Measurements from ENCODE around the gene SUGP1.

SUGP1 gene

DNA sequence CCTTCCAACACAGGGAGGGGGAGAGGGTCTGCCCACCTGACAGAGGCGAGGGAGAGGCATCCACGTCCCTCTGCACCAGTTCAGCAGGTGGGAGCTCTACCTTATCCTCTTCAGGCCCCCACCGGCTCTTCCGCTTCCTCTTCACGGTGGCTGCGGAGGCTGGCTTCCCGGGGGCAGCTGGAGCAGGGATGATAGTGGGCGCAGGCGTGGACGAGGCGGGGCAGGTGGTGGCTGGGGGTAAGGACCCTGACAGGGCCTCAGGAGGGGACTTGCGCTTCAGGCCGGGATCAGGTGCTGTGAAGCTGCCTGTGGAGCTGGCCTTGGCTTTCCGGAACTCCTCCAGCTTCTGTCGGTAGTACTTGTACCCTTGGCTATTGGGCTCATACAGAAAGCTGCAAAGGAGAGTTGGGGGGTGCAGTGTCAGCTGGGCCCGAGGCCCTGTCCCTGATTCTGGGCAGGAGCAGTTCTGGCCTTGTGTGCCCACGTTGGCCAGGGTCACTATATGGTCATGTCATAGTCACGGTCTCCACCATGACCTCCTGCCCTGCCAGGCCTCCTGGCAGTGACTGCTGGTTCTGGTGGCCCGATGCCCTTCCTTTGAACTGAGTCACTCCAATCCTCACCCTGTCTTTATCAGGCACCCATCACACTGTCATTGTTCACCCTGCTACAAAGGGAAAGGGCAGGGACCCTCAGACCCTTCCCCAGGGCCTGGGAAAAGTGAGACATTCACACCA is 23.2 kb downstream of the SUGP1 start:
- H3K36me3 Mint-ChIP-seq (ENCODE audit: low read depth): peaks cover 21% of the 10 kb centered on the region
- no peak overlapping the region for H3K4me3 Mint-ChIP-seq
- H3K27ac Mint-ChIP-seq: no peak overlapping the region

DNA sequence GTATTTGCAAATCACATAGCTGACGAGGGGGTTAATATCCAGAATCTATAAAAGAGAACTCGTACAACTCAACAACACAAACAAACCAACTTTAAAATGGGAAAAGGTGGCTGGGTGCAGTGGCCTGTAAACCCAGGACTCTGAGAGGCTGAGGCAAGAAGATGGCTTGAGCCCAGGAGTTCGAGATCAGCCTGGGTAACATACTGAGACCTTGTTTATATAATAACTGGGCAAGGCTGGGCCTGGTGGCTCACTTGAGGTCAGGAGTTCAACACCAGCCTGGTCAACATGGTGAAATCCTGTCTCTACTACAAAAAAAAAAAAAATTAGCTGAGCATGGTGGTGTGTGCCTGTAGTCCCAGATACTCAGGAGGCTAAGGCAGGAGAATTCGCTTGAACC is 25.4 kb downstream of the SUGP1 start:
- Mint-ChIP-seq H3K4me3 (no peak overlapping the region), H3K36me3 (ENCODE audit: low read depth) (peaks cover 27% of the 10 kb centered on the region)

More for the DNA sequence above, 23.2 kb downstream of the SUGP1 start:
- Mint-ChIP-seq H3K27me3 (ENCODE audit: low read depth) (no peaks in the 10 kb centered on the region), H3K4me1 (ENCODE audit: low read depth) (no peaks in the 10 kb centered on the region), H3K9me3 (no peaks in the 10 kb centered on the region)

DNA sequence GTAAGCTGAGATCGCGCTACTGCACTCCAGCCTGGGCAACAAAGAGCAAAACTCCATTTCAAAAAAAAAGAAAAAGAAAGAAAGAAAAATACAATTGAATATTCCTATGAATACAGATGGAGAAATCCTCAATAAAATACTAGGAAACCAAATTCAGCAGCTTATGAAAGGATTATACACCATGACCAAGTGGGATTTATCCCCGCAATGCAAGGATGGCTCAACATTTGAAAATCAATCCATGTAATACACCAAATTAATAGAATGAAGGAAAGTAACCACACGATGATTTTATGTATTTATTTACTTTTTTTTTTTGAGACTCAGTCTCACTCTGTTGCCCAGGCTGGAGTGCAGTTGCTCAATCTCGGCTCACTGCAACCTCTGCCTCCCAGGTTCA is 27.7 kb downstream of the SUGP1 start:
- H3K27me3 Mint-ChIP-seq (ENCODE audit: low read depth): no peaks in the 10 kb centered on the region
- no peak overlapping the region for H3K4me3 Mint-ChIP-seq
- H3K27ac Mint-ChIP-seq: no peak overlapping the region
- H3K36me3 Mint-ChIP-seq (ENCODE audit: low read depth): peaks cover 29% of the 10 kb centered on the region
- no peaks in the 10 kb centered on the region for H3K9me3 Mint-ChIP-seq
- H3K4me1 Mint-ChIP-seq (ENCODE audit: low read depth): no peaks in the 10 kb centered on the region

More for the DNA sequence above, 25.4 kb downstream of the SUGP1 start:
- Mint-ChIP-seq H3K4me1 (ENCODE audit: low read depth) (no peaks in the 10 kb centered on the region), H3K27ac (no peak overlapping the region), H3K9me3 (no peaks in the 10 kb centered on the region), H3K27me3 (ENCODE audit: low read depth) (no peaks in the 10 kb centered on the region)

DNA sequence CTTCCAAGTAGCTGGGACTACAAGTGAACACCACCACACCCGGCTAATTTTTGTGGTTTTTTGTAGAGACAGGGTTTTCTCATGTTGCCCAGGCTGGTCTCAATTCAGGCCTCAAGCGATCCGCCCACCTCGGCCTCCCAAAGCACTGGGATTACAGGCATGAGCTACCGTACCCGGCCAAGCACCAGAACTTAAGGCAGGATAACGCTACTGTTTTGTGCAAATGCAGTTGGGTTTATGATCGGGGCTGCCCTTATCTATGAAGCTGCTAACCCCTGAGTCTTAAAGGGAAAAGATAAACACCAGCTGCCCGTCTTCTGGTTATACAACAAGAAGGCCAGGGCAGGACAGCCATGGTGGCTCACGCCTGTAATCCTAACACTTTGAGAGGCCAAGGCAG is 34.6 kb downstream of the SUGP1 start:
- no peak overlapping the region for H3K4me3 Mint-ChIP-seq
- H3K27me3 Mint-ChIP-seq (ENCODE audit: low read depth): no peaks in the 10 kb centered on the region
- H3K27ac Mint-ChIP-seq: no peak overlapping the region
- H3K36me3 Mint-ChIP-seq (ENCODE audit: low read depth): peaks cover 31% of the 10 kb centered on the region
- H3K4me1 Mint-ChIP-seq (ENCODE audit: low read depth): no peaks in the 10 kb centered on the region
- peaks cover 6% of the 10 kb centered on the region for H3K9me3 Mint-ChIP-seq

DNA sequence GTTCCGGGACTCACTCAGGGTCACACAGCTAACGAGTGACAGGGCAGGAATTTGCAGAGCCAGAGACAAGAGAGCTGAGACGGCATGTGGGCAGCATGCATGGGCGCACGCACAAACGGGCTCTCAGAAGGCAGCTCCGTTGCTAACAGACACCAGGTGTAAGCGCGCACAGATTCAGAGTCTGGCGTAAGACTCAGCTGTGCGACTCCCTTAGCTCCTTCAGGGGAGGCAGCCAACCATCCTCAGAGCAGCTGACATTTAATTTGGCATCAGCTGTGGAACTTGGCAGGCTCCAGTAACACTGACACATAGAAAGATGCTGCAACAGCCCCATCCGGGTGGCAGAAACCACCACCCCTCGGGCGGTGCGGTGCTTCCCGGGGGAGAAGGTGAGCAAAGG is 39.7 kb downstream of the SUGP1 start:
- H3K4me1 Mint-ChIP-seq (ENCODE audit: low read depth): no peaks in the 10 kb centered on the region
- H3K27me3 Mint-ChIP-seq (ENCODE audit: low read depth): no peaks in the 10 kb centered on the region
- peaks cover 6% of the 10 kb centered on the region for H3K9me3 Mint-ChIP-seq
- H3K4me3 Mint-ChIP-seq: no peak overlapping the region
- no peak overlapping the region for H3K27ac Mint-ChIP-seq
- H3K36me3 Mint-ChIP-seq (ENCODE audit: low read depth): peaks cover 25% of the 10 kb centered on the region

DNA sequence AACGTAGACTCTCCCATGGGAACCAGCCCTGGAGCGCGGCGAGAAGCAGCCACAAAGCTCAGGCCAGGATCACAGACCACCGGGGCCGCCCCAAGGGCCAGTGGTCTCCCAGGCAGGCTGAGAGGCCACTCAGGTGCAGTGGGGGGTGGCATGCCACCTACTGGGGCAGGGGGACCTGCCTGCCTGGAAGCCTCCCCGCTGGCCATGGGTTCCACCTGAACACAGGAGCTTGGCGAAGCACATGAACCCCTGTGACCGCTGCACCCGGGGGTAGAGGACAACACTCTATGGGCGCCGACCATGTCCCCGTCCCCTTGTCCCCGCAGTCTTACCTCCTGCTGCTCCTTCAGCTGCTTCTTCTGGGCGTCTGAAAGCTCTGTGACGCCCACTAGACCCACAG is 40.5 kb downstream of the SUGP1 start:
- Mint-ChIP-seq H3K27me3 (ENCODE audit: low read depth) (no peaks in the 10 kb centered on the region), H3K9me3 (peaks cover 6% of the 10 kb centered on the region), H3K4me1 (ENCODE audit: low read depth) (no peaks in the 10 kb centered on the region), H3K27ac (no peak overlapping the region), H3K36me3 (ENCODE audit: low read depth) (peaks cover 22% of the 10 kb centered on the region), H3K4me3 (no peak overlapping the region)

DNA sequence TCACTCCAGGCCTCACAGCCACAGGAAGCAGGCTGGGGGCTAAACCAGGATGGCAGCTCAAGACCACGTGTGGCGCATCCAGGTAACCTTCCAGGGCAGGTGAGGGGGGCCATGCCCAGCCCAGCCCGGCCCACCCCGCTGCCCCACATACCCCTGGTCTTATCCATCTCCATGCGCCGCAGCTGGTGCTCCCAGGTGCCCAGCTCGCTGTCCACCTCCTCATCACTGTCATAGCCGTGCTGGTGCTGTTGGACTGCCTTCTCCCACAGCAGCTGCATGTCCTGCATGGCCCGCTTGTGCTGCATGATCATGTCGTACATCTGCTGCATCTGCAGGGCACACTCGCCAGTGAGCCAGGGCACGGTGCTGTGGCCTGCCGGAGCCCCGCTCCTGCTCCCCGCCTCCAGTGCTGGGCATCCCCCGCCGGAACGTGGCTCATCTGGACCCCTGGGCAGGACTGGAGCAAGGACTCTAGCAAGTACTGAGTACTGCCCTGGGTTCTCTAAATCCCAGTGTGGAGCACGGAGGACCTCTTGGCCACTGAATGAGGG is 41.2 kb downstream of the SUGP1 start:
- Mint-ChIP-seq H3K9me3 (peaks cover 1% of the 10 kb centered on the region), H3K27ac (no peak overlapping the region), H3K4me1 (ENCODE audit: low read depth) (no peaks in the 10 kb centered on the region), H3K4me3 (no peak overlapping the region), H3K27me3 (ENCODE audit: low read depth) (peaks cover 4% of the 10 kb centered on the region), H3K36me3 (ENCODE audit: low read depth) (peaks cover 17% of the 10 kb centered on the region)

DNA sequence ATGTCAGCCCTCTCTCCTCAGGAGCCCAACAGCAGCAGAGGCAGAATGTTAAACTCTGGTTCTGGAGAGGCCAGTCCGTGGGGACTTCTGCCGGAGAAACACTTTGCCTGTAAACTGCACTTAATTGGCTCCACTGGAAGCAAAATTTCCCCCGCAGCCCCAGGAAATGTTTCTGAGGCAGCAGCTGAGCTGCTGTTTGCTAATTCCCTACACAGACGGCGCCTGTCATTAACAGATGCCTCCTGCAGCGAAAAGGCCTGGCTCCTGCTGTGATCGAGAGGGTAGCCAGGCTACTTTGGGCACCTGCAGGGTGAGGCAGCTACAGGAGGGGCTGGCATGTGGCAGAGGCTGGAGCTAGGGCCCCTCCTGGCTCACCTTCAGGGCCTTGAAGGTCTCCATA is 42.0 kb downstream of the SUGP1 start:
- peaks cover 13% of the 10 kb centered on the region for H3K27me3 Mint-ChIP-seq (ENCODE audit: low read depth)
- peaks cover 3% of the 10 kb centered on the region for H3K4me1 Mint-ChIP-seq (ENCODE audit: low read depth)
- H3K4me3 Mint-ChIP-seq: no peak overlapping the region
- H3K27ac Mint-ChIP-seq: no peak overlapping the region
- peaks cover 17% of the 10 kb centered on the region for H3K36me3 Mint-ChIP-seq (ENCODE audit: low read depth)
- H3K9me3 Mint-ChIP-seq: no peaks in the 10 kb centered on the region

DNA sequence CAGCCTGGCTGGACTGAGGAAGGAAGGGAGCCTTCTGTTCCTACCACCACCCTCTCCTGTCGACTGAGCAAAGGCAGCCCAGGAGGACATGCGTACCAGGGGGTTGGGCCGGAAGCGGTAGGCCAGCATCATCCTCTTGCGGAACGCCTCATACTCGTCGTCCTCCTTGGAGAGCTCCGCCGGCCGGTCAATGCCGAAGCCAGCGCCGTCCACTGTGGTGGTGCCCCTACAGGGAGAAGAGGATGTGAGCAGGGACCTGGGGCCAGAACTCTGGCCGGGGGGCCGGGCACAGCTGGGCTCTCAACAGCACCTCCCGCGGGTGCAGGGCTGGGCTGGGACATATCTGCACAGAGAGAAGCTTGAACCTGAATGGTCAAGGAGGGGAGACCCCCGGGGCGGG is 43.5 kb downstream of the SUGP1 start:
- Mint-ChIP-seq H3K4me3 (no peak overlapping the region), H3K36me3 (ENCODE audit: low read depth) (peaks cover 19% of the 10 kb centered on the region), H3K4me1 (ENCODE audit: low read depth) (peaks cover 4% of the 10 kb centered on the region), H3K9me3 (no peaks in the 10 kb centered on the region), H3K27ac (no peak overlapping the region), H3K27me3 (ENCODE audit: low read depth) (peaks cover 22% of the 10 kb centered on the region)

DNA sequence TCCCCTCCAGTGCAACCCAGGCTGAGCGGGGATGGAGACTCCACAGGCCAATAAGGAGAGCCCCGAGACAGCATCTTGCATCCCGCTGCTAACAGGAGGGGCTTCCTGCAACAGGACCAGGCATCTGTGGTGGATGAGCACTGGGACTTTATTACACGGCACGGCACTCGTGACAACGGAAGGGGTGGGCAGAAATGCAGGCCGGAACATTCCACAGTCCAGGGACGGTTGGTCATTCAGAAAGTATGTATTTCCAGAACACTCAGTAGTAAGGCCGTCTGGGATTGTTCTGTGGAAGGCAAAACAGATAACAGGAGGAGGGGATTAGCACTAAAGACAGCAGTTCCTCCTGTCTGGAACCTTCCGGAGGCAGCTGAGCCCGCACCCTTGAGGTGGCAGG is 43.9 kb downstream of the SUGP1 start:
- Mint-ChIP-seq H3K4me3 (no peak overlapping the region), H3K36me3 (ENCODE audit: low read depth) (peaks cover 19% of the 10 kb centered on the region)

DNA sequence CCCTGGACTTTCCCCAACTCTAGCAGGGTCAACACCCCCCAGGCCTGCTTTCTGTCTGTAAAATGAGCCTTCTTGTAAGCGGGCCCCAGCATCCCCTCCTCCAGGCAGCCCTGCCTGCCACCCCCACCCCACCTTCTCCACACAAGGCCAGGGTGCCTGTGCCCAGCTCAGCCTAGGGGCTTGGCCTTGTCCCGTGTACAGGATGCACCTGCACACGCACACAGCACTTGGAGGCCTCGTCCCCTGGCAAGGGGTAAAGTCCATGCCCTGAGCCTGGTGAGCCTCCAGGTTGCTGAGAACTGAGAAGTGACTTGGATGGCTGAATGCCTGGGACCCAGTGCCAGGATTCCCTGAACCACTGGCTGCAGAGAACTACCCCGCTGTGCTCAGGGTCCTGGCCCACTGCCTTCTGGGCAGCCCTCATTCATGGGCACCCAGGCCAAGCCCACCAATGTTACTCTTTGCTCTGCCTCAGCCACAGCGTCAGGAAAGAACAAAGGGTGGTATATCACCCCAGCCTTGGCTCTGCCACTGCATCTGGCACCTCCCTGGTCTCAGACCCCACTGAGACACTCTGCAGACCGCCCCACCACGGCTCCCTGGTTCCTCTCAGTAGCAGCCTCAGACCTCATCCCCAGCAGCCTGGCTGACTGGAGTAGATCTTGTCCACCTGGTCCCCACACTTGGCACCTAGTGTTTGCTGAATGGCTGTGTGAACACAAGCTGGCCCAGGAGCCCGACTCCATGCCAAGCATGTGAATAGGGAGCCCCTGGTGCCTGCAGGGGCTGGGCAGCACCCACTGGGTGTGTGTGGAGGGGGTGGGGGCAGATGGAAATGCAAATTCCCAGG is 45.4 kb downstream of the SUGP1 start:
- H3K9me3 Mint-ChIP-seq: no peaks in the 10 kb centered on the region
- H3K4me1 Mint-ChIP-seq (ENCODE audit: low read depth): peaks cover 4% of the 10 kb centered on the region
- peaks cover 30% of the 10 kb centered on the region for H3K27me3 Mint-ChIP-seq (ENCODE audit: low read depth)
- H3K36me3 Mint-ChIP-seq (ENCODE audit: low read depth): peaks cover 16% of the 10 kb centered on the region
- H3K27ac Mint-ChIP-seq: no peak overlapping the region
- H3K4me3 Mint-ChIP-seq: no peak overlapping the region

More for the DNA sequence above, 43.9 kb downstream of the SUGP1 start:
- H3K27ac Mint-ChIP-seq: no peak overlapping the region
- peaks cover 4% of the 10 kb centered on the region for H3K4me1 Mint-ChIP-seq (ENCODE audit: low read depth)
- H3K9me3 Mint-ChIP-seq: no peaks in the 10 kb centered on the region
- peaks cover 26% of the 10 kb centered on the region for H3K27me3 Mint-ChIP-seq (ENCODE audit: low read depth)

DNA sequence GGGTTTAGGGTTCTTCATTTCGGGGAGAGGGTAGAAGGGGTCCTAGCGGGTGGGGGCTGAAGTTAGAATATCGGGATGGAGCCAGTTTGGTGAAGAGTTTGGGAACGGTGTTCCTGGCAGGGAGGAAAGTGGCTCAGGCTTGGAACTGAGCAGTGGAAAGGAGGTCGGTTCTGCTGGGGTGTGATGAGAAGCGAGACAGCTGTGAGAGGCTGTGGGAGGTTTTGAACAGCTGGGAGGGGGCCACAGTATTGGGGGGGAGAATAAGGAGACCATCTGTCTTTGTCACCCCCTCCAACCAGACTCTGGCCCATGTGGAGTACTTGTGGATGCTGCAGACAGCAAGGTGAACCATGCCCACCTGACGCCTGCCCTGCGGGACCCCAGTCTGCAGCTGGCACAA is 46.2 kb downstream of the SUGP1 start:
- Mint-ChIP-seq H3K27ac (no peak overlapping the region), H3K27me3 (ENCODE audit: low read depth) (peaks cover 30% of the 10 kb centered on the region), H3K4me3 (no peak overlapping the region), H3K36me3 (ENCODE audit: low read depth) (peaks cover 16% of the 10 kb centered on the region), H3K9me3 (no peaks in the 10 kb centered on the region), H3K4me1 (ENCODE audit: low read depth) (peaks cover 4% of the 10 kb centered on the region)

DNA sequence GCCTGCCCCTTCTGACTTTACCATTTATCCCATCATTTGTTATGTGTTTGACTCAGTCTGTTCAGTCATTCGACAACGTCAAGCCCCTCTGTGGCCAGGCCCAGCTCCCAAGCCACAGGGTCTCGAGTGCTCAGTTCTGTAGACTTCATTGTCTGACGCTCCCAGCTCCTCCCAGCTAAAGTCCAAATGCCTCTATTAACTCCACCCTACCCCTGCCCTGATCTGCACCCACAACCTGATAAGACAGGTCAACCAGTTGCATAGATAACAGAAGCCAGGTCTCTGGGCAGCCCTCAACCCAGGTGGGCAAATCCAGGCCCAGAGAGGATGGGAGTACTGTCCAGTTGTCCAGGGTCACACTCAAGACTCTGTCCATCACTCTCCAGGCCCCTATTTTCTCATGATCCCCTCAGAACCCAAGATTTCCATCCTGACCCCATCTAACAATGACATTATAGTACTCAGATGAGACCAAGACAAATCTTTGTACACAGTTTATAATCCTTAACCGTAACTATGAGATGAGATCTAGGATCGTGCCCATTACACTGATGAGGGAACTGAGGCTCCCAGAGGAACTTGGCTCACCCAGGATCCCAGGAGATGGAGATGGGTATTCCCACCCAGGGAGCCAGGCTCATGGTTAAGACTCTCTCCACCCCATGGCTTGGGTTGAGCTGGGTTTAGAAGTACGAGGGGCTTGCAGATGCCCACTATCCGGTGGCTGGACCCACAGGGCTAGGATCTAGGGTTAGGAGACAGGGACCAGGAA is 48.3 kb downstream of the SUGP1 start:
- H3K4me3 Mint-ChIP-seq: no peak overlapping the region
- no peaks in the 10 kb centered on the region for H3K9me3 Mint-ChIP-seq
- H3K4me1 Mint-ChIP-seq (ENCODE audit: low read depth): peaks cover 4% of the 10 kb centered on the region
- peaks cover 30% of the 10 kb centered on the region for H3K27me3 Mint-ChIP-seq (ENCODE audit: low read depth)
- peaks cover 12% of the 10 kb centered on the region for H3K36me3 Mint-ChIP-seq (ENCODE audit: low read depth)
- no peak overlapping the region for H3K27ac Mint-ChIP-seq

All from T-helper 1 cell treated with Interleukin-12 subunit alpha and Interleukin-12 subunit beta and Interleukin-4 antibody, amounts not matched to agents 30 μg/mL and 1 μg/mL, for 36 hours (primary cell).